Measurements from ENCODE around the gene MRGPRX1. TPM values are rescaled to one million over a fixed set of nuclear protein-coding genes. Genes with fewer than 3 reads are reported as not detected.

Gene MRGPRX1
- total RNA-seq, result not detected

GRCh38 chr11:18939314-18939713 lies at the start of gene MRGPRX1:
MRGPRX1 (minus strand) TSS chr11:18939414; CDS start chr11:18934784, 4,630 bp downstream.
- Histone ChIP-seq H3K27me3 (no peaks in the 10 kb centered on the region), H3K27ac (no peak within 1 kb of the TSS), H3K9me3 (no peaks in the 10 kb centered on the region), H3K36me3 (no peaks in the 10 kb centered on the region), H3K4me3 (no peak within 1 kb of the TSS), H3K4me1 (no peaks in the 10 kb centered on the region)
- ATAC-seq (ENCODE audit: low FRiP score in 2 of 2), result no peak
- no peak for DNase-seq
- WGBS, 2 donors, result 72 to 93% methylated on average over 2 of the region's 2 CpGs
- TF ChIP-seq EP300 (IDR thresholded peaks at IDR 0.05) (no peak), CTCF (IDR thresholded peaks at IDR 0.05) (no peak), POLR2A (IDR thresholded peaks at IDR 0.05) (no peak)

GRCh38 chr11:18987454-18988231 lies 48.4 kb upstream of the MRGPRX1 start:
- DNase-seq (no peak), ATAC-seq (ENCODE audit: low FRiP score in 2 of 2) (no peak)
- no peaks in the 10 kb centered on the region for H3K9me3 ChIP-seq
- WGBS, 2 donors, result 86 to 88% methylated on average over 9 of the region's 9 CpGs
- H3K36me3 ChIP-seq, result no peaks in the 10 kb centered on the region
- H3K27me3 ChIP-seq, result no peaks in the 10 kb centered on the region
- TF ChIP-seq POLR2AphosphoS5 (IDR thresholded peaks at IDR 0.05) (no peak), CTCF (IDR thresholded peaks at IDR 0.05) (no peak), POLR2A (IDR thresholded peaks at IDR 0.05) (no peak)
- no peak overlapping the region for H3K27ac ChIP-seq
- no peaks in the 10 kb centered on the region for H3K4me1 ChIP-seq
- H3K4me3 ChIP-seq, result no peak overlapping the region

- TF ChIP-seq EP300 (IDR thresholded peaks at IDR 0.05) (no peak), POLR2A (IDR thresholded peaks at IDR 0.05) (no peak), CTCF (IDR thresholded peaks at IDR 0.05) (no peak), POLR2AphosphoS5 (IDR thresholded peaks at IDR 0.05) (no peak)
- Histone ChIP-seq H3K4me1 (no peaks in the 10 kb centered on the region), H3K27me3 (no peaks in the 10 kb centered on the region), H3K9me3 (no peaks in the 10 kb centered on the region), H3K4me3 (no peak overlapping the region), H3K27ac (no peak overlapping the region), H3K36me3 (no peaks in the 10 kb centered on the region)
- DNase-seq (no peak), ATAC-seq (ENCODE audit: low FRiP score in 2 of 2) (no peak)
- WGBS, 2 donors, result 23 to 47% methylated on average over 1 to 3 of the region's 3 CpGs
These were observed 47.5 kb upstream of the MRGPRX1 start for GRCh38 chr11:18986744-18987143.

- Histone ChIP-seq H3K4me1 (no peaks in the 10 kb centered on the region), H3K36me3 (no peaks in the 10 kb centered on the region), H3K4me3 (no peak overlapping the region), H3K27ac (no peak overlapping the region), H3K9me3 (peaks cover 0 to 3% (median 0%) of the 10 kb centered on the region in 4 donors), H3K27me3 (no peaks in the 10 kb centered on the region)
- 72 to 76% methylated on average over 4 of the region's 4 CpGs for WGBS, 2 donors
- DNase-seq (no peak), ATAC-seq (ENCODE audit: low FRiP score in 2 of 2) (no peak)
- no peak for TF ChIP-seq CTCF (IDR thresholded peaks at IDR 0.05)
- TF ChIP-seq POLR2A (IDR thresholded peaks at IDR 0.05), result no peak
- no peak for TF ChIP-seq EP300 (IDR thresholded peaks at IDR 0.05)
- TF ChIP-seq POLR2AphosphoS5 (IDR thresholded peaks at IDR 0.05), result no peak
These were observed 42.7 kb upstream of the MRGPRX1 start for GRCh38 chr11:18981897-18982296.

GRCh38 chr11:18974192-18974591 lies 35.0 kb upstream of the MRGPRX1 start:
- Histone ChIP-seq H3K4me1 (no peaks in the 10 kb centered on the region), H3K4me3 (no peak overlapping the region), H3K9me3 (peaks cover 0 to 3% (median 0%) of the 10 kb centered on the region in 4 donors), H3K27me3 (no peaks in the 10 kb centered on the region), H3K36me3 (no peaks in the 10 kb centered on the region), H3K27ac (no peak overlapping the region)
- TF ChIP-seq EP300 (IDR thresholded peaks at IDR 0.05) (no peak), CTCF (IDR thresholded peaks at IDR 0.05) (no peak), POLR2AphosphoS5 (IDR thresholded peaks at IDR 0.05) (no peak), POLR2A (IDR thresholded peaks at IDR 0.05) (no peak)
- DNase-seq, result no peak
- WGBS, 2 donors, result 88 to 89% methylated on average over 1 of the region's 1 CpG
- no peak for ATAC-seq (ENCODE audit: low FRiP score in 2 of 2)

All from upper lobe of left lung (tissue), 6 donors.